ENCODE measurements around the gene LGALSL.

The LGALSL gene

DNA sequence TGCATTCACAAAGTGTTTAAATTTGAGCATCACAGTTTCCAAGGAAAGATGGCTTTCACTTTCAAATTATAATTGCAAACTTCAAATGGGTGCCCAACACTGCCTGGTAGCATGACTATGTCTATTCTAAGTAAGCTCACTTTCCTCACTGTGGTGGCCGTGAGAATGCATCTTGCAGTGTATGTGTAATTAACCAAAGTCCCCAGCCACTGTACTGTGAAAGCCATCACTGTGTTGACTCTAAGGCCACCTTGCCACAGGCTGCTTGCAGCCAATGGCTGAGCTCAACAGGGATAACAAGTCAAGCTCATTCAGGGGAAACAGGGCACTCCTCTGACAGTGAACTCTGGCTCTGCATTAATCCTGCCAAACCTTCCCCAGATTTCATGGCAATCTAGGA, 43.3 kb upstream of the LGALSL start:
- no peak overlapping the region for H3K27ac ChIP-seq
- H3K4me3 ChIP-seq (ENCODE audit: low read depth, low read length): no peak overlapping the region
- H3K27me3 ChIP-seq (ENCODE audit: insufficient read depth, low read depth, severe bottlenecking): no peaks in the 10 kb centered on the region
- H3K9me3 ChIP-seq (ENCODE audit: severe bottlenecking): no peaks in the 10 kb centered on the region
- TF ChIP-seq, protein P1, sequence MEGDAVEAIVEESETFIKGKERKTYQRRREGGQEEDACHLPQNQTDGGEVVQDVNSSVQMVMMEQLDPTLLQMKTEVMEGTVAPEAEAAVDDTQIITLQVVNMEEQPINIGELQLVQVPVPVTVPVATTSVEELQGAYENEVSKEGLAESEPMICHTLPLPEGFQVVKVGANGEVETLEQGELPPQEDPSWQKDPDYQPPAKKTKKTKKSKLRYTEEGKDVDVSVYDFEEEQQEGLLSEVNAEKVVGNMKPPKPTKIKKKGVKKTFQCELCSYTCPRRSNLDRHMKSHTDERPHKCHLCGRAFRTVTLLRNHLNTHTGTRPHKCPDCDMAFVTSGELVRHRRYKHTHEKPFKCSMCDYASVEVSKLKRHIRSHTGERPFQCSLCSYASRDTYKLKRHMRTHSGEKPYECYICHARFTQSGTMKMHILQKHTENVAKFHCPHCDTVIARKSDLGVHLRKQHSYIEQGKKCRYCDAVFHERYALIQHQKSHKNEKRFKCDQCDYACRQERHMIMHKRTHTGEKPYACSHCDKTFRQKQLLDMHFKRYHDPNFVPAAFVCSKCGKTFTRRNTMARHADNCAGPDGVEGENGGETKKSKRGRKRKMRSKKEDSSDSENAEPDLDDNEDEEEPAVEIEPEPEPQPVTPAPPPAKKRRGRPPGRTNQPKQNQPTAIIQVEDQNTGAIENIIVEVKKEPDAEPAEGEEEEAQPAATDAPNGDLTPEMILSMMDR (IDR thresholded peaks at IDR 0.05; ENCODE audit: low read depth, low read length): no peak
- DNase-seq: no peak
- no peaks in the 10 kb centered on the region for H3K36me3 ChIP-seq

GRCh38 chr2:64412671-64413070, 41.3 kb upstream of the LGALSL start:
- Histone ChIP-seq H3K9me3 (ENCODE audit: severe bottlenecking) (no peaks in the 10 kb centered on the region), H3K27ac (no peak overlapping the region), H3K27me3 (ENCODE audit: insufficient read depth, low read depth, severe bottlenecking) (no peaks in the 10 kb centered on the region), H3K4me3 (ENCODE audit: low read depth, low read length) (no peak overlapping the region), H3K36me3 (no peaks in the 10 kb centered on the region)
- TF ChIP-seq, protein P1 (IDR thresholded peaks at IDR 0.05; ENCODE audit: low read depth, low read length): no peak
- DNase-seq: no peak

DNA sequence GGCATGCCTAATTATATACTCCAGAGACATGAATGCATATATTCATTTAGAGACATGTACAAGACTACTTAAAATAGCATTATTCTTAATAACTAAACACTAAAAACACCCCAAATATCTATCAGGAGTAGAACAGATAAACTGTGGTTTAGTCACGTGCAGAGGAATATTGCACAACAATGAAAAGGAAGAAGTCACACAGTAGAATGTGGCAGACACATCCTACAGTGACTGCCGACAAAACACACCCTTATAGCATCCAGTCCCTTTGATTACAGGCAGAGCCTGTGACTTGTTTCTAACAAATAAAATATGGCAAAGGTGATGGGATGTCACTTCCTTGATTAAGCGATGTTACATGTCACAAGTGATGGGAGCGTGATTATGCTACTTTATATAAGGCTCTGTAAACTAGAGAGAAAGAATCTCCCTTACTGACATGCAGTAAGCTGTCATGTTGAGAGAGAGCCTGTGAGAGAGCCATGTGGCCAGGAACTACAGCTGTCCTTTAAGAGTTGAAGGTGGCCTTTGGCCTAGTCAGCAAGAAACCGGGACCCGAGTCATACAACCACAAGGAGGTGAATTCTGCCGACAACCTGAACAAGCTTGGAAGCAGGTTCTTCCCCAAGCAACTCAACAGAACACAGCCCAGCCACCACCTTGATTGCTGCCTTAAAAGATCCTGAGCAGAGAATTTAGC, 39.1 kb upstream of the LGALSL start:
- no peak overlapping the region for H3K4me3 ChIP-seq (ENCODE audit: low read depth, low read length)
- no peak overlapping the region for H3K27ac ChIP-seq
- DNase-seq: no peak
- no peaks in the 10 kb centered on the region for H3K36me3 ChIP-seq
- H3K9me3 ChIP-seq (ENCODE audit: severe bottlenecking): no peaks in the 10 kb centered on the region
- TF ChIP-seq, protein P1 (IDR thresholded peaks at IDR 0.05; ENCODE audit: low read depth, low read length): no peak
- no peaks in the 10 kb centered on the region for H3K27me3 ChIP-seq (ENCODE audit: insufficient read depth, low read depth, severe bottlenecking)

DNA sequence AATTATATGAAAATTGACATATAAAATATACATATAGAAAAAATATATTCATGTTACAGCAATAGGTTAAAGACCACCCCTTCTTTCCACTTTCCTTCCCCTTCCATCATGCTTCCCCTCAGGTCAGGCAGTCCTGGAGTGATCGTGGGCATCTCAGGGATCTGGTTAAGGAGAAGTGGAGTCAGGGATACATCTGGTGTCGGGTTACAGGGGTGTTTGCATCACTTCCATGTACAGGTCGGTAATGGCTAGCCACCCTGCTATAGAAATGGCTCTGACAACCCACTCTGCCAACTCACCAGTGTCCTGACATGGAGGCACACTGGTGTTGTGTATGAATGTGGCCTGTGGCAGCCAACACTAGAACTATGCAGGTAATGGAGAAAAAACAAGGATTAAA, 36.3 kb upstream of the LGALSL start:
- Histone ChIP-seq H3K9me3 (ENCODE audit: severe bottlenecking) (no peaks in the 10 kb centered on the region), H3K27me3 (ENCODE audit: insufficient read depth, low read depth, severe bottlenecking) (no peaks in the 10 kb centered on the region), H3K27ac (no peak overlapping the region), H3K4me3 (ENCODE audit: low read depth, low read length) (no peak overlapping the region), H3K36me3 (no peaks in the 10 kb centered on the region)
- TF ChIP-seq, protein P1 (IDR thresholded peaks at IDR 0.05; ENCODE audit: low read depth, low read length): no peak
- no peak for DNase-seq

DNA sequence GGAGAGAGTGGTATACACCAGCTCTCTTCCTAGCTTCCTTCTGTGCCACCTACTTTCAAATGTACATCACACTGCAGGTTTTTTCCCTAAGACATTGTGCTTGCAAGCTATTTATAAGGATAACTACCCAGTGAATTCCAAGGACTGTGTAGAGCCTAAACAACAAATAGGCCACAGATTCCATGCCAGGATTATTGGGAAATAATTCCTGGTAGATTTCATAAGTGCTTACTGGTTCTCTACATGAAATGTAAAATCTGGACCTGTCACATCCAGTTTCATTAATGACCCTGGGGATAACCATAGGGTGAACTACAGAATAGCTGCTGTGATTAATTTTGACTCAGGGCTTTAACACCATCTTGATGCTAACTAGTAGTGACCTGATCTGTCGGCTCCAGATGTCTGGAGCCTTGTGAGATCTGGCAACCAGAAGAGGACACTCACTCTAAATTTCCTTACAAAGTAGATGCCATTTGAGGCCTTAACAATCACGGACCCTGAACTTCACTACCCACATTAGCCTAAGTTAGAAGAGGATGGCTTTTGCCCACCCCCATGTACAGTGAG, 34.3 kb upstream of the LGALSL start:
- H3K9me3 ChIP-seq (ENCODE audit: severe bottlenecking): no peaks in the 10 kb centered on the region
- TF ChIP-seq, protein P1 (IDR thresholded peaks at IDR 0.05; ENCODE audit: low read depth, low read length): no peak
- no peaks in the 10 kb centered on the region for H3K27me3 ChIP-seq (ENCODE audit: insufficient read depth, low read depth, severe bottlenecking)
- peak; percentile 62 for DNase-seq
- no peak overlapping the region for H3K4me3 ChIP-seq (ENCODE audit: low read depth, low read length)
- no peaks in the 10 kb centered on the region for H3K36me3 ChIP-seq
- H3K27ac ChIP-seq: no peak overlapping the region

GRCh38 chr2:64420677-64421076, 33.3 kb upstream of the LGALSL start:
- no peaks in the 10 kb centered on the region for H3K27me3 ChIP-seq (ENCODE audit: insufficient read depth, low read depth, severe bottlenecking)
- H3K4me3 ChIP-seq (ENCODE audit: low read depth, low read length): no peak overlapping the region
- H3K27ac ChIP-seq: no peak overlapping the region
- TF ChIP-seq, protein P1 (IDR thresholded peaks at IDR 0.05; ENCODE audit: low read depth, low read length): no peak
- no peaks in the 10 kb centered on the region for H3K36me3 ChIP-seq
- no peaks in the 10 kb centered on the region for H3K9me3 ChIP-seq (ENCODE audit: severe bottlenecking)
- DNase-seq: no peak
